Measurements from ENCODE around the gene APLNR. TPM values are rescaled to one million over a fixed set of nuclear protein-coding genes. Genes with fewer than 3 reads are reported as not detected.

Gene APLNR
- total RNA-seq, 1 donor from 2014 or later = 1.2 TPM

GRCh38 chr11:57224128-57224527 lies 12.9 kb downstream of the APLNR start:
- no peak for TF ChIP-seq CTCF (IDR thresholded peaks at IDR 0.05)
- intact Hi-C loops (cut with DNase I) = no loop called here

DNA sequence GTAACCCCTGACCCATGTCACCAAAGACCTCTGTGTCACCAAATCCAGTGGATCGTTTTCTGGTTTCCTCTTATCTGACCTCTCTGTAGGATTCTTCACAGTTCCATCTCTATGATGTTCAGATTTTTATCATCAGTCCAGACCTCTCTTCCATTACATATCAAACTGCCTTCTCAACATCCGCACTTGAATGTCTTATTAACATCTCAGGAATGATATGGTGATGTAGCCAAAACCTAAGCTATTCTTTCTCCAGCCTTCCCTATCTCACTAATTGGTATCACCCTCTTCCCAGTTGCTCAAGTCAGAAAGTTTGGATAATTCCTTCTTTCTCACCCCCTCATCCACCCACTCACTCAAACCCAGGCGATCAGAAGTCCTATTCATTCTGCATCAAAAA lies 13.4 kb downstream of the APLNR start:
- Histone ChIP-seq H3K9me3 (no peaks in the 10 kb centered on the region), H3K36me3 (no peaks in the 10 kb centered on the region), H3K27me3 (no peaks in the 10 kb centered on the region), H3K27ac (no peak overlapping the region), H3K4me3 (no peak overlapping the region), H3K4me1 (peaks cover 12% of the 10 kb centered on the region)
- no peak for TF ChIP-seq CTCF (IDR thresholded peaks at IDR 0.05)
- intact Hi-C loops (cut with DNase I) = no loop called here
- no peak for ATAC-seq
- DNase-seq = no peak

More at GRCh38 chr11:57224128-57224527, 12.9 kb downstream of the APLNR start:
- Histone ChIP-seq H3K4me3 (no peak overlapping the region), H3K27me3 (no peaks in the 10 kb centered on the region), H3K27ac (no peak overlapping the region), H3K9me3 (no peaks in the 10 kb centered on the region), H3K36me3 (no peaks in the 10 kb centered on the region), H3K4me1 (peaks cover 7% of the 10 kb centered on the region)
- DNase-seq = no peak
- no peak for ATAC-seq

DNA sequence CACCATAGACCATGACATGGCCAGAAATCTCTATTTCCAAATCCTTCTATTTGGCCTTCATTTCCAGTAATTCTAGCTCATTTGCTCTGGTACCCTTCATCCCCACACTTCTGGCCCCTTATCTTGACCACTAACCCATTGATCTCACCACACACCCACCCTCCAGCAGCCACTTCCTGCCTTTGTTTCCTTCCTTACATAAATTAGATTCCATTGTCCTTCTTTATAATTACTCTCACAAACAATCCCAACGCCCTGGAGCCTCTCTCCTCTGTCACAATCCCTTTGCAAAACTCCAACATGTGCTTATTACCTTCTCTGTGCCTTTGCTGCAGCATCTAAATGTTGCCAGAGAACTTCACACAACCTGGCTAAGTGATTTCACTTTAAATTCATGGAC lies 14.8 kb downstream of the APLNR start:
- H3K4me1 ChIP-seq = peaks cover 12% of the 10 kb centered on the region
- no peaks in the 10 kb centered on the region for H3K36me3 ChIP-seq
- intact Hi-C loops (cut with DNase I) = no loop called here
- no peak overlapping the region for H3K4me3 ChIP-seq
- no peak for ATAC-seq
- no peaks in the 10 kb centered on the region for H3K9me3 ChIP-seq
- H3K27ac ChIP-seq = no peak overlapping the region
- DNase-seq = no peak
- H3K27me3 ChIP-seq = no peaks in the 10 kb centered on the region
- no peak for TF ChIP-seq CTCF (IDR thresholded peaks at IDR 0.05)

- intact Hi-C loops (cut with DNase I) = no loop called here
- no peak for TF ChIP-seq CTCF (IDR thresholded peaks at IDR 0.05)
- H3K4me1 ChIP-seq = peaks cover 23% of the 10 kb centered on the region
- no peaks in the 10 kb centered on the region for H3K27me3 ChIP-seq
- H3K9me3 ChIP-seq = no peaks in the 10 kb centered on the region
- H3K4me3 ChIP-seq = no peak overlapping the region
- H3K27ac ChIP-seq = no peak overlapping the region
- ATAC-seq (peak; percentile 52), DNase-seq (no peak)
- H3K36me3 ChIP-seq = no peaks in the 10 kb centered on the region
Observed at GRCh38 chr11:57219021-57219627, 17.9 kb downstream of the APLNR start.

DNA sequence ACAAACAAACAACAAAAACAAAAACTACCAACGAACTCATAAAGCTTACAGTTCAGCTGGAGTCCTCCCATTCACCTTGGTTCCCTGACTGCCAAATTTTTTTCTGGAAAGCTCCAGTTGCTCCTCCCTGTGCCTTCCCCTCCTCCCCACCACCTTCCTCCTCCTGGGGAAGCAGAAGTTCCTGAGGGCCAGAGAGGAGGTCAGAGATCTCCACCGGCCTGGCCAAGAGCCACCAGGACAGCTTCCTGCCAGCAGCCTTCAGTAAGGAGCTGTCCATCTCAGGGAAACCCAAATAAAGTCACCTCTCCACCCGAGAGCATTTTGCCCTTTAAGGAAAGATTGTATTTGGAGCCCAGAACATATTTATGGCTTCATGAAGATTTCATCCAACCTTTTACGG lies 20.0 kb downstream of the APLNR start:
- ATAC-seq (no peak), DNase-seq (no peak)
- intact Hi-C loops (cut with DNase I) = no loop called here
- no peak overlapping the region for H3K4me3 ChIP-seq
- H3K27me3 ChIP-seq = no peaks in the 10 kb centered on the region
- no peak overlapping the region for H3K27ac ChIP-seq
- no peaks in the 10 kb centered on the region for H3K9me3 ChIP-seq
- peaks cover 38% of the 10 kb centered on the region for H3K4me1 ChIP-seq
- H3K36me3 ChIP-seq = no peaks in the 10 kb centered on the region
- no peak for TF ChIP-seq CTCF (IDR thresholded peaks at IDR 0.05)

DNA sequence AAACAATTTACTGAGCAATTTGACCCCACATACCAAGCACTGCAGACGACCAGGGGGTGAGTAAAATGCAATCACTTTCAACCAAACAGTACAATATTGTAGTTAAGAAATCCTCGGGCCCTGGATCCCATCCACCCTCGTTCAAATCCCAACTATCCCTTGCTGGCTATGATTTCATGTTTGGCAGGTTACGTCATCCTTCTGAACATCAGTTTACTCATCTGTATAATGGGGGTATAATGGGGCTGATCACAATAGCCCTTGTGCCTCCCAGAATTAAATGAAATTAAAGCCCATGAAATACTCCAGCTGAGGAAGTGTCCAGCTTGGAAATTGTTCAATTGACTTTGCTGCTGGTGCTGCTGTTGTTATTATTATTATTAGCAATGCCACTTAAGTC lies 20.6 kb downstream of the APLNR start:
- ATAC-seq = no peak
- intact Hi-C loops (cut with DNase I) = no loop called here
- no peak overlapping the region for H3K27ac ChIP-seq
- peaks cover 38% of the 10 kb centered on the region for H3K4me1 ChIP-seq
- H3K27me3 ChIP-seq = no peaks in the 10 kb centered on the region
- no peaks in the 10 kb centered on the region for H3K9me3 ChIP-seq
- DNase-seq = no peak
- no peaks in the 10 kb centered on the region for H3K36me3 ChIP-seq
- TF ChIP-seq CTCF (IDR thresholded peaks at IDR 0.05) = no peak
- no peak overlapping the region for H3K4me3 ChIP-seq

Measured in upper lobe of right lung (tissue), 1 donor.